Measurements from ENCODE around the gene PTPRH.

- TF ChIP-seq CTCF (IDR thresholded peaks at IDR 0.05) (no peak), POLR2A (IDR thresholded peaks at IDR 0.05) (no peak), EP300 (IDR thresholded peaks at IDR 0.05; ENCODE audit: low read depth) (no peak), POLR2AphosphoS5 (IDR thresholded peaks at IDR 0.05) (no peak)
Observed at GRCh38 chr19:55250262-55251036, 41.1 kb upstream of the PTPRH start.

All from transverse colon (tissue), 4 donors.